ENCODE data around the gene GRM8.

DNA sequence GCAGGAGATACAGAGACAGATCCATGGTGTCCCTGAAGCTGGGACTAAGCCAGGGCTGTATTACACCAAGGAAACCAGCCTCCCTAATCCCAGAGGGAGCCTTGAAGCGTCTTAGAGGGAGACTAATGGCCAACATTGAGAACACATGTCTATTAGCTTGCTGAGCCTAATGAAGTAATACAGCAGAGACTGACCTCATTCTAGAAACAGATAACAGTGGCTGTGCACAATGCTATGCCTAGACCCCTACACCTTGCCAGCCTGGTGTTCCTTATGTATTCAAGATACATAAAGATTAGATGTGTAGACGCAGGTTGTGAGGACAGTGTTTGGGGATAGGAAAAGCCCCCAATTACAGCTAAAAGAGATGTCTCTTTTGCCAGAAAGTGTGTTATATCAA lies 19.1 kb downstream of the GRM8 start:
- TF ChIP-seq POLR2A (IDR thresholded peaks at IDR 0.05) (no peak), POLR2AphosphoS5 (IDR thresholded peaks at IDR 0.05) (no peak), EP300 (IDR thresholded peaks at IDR 0.05) (no peak)
- TF ChIP-seq, protein P1, sequence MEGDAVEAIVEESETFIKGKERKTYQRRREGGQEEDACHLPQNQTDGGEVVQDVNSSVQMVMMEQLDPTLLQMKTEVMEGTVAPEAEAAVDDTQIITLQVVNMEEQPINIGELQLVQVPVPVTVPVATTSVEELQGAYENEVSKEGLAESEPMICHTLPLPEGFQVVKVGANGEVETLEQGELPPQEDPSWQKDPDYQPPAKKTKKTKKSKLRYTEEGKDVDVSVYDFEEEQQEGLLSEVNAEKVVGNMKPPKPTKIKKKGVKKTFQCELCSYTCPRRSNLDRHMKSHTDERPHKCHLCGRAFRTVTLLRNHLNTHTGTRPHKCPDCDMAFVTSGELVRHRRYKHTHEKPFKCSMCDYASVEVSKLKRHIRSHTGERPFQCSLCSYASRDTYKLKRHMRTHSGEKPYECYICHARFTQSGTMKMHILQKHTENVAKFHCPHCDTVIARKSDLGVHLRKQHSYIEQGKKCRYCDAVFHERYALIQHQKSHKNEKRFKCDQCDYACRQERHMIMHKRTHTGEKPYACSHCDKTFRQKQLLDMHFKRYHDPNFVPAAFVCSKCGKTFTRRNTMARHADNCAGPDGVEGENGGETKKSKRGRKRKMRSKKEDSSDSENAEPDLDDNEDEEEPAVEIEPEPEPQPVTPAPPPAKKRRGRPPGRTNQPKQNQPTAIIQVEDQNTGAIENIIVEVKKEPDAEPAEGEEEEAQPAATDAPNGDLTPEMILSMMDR (IDR thresholded peaks at IDR 0.05), result no peak

All from suprapubic skin (tissue), 4 donors.